ENCODE results near the gene RALA. TPM values are rescaled to one million over a fixed set of nuclear protein-coding genes. Genes with fewer than 3 reads are reported as not detected.

RALA gene
- total and polyA plus RNA-seq, 4 donors, result 5.7 to 18.8 (median 9.2) TPM

- WGBS, result 86% methylated on average over 3 of the region's 3 CpGs
- DNase-seq (ENCODE audit: low spot score), result no peak
- TF ChIP-seq JUND (IDR thresholded peaks at IDR 0.05) (no peak), YY1 (IDR thresholded peaks at IDR 0.05) (no peak), EGR1 (IDR thresholded peaks at IDR 0.05; ENCODE audit: low read depth in 2 of 2) (no peak), TAF1 (conservative IDR thresholded peaks at IDR 0.05) (no peak), HNF4G (IDR thresholded peaks at IDR 0.05) (no peak), ATF3 (IDR thresholded peaks at IDR 0.05) (no peak), NR2F2 (IDR thresholded peaks at IDR 0.05) (no peak), RXRA (IDR thresholded peaks at IDR 0.05) (no peak)
- Histone ChIP-seq H3K36me3 (ENCODE audit: control insufficient read depth in 4 of 4, insufficient read depth in 3 of 4, low read depth in 1 of 4, low read length in 3 of 4) (no peaks in the 10 kb centered on the region), H3K4me3 (ENCODE audit: low read depth in 1 of 3, low read length in 3 of 3) (no peak overlapping the region), H3K27ac (ENCODE audit: low read depth in 1 of 2, low read length in 2 of 2) (no peak overlapping the region), H3K27me3 (ENCODE audit: control insufficient read depth in 4 of 4, insufficient read depth in 4 of 4, low read length in 3 of 4) (no peaks in the 10 kb centered on the region), H3K4me1 (ENCODE audit: control insufficient read depth in 4 of 4, insufficient read depth in 4 of 4, low read length in 3 of 4) (peaks cover 0 to 2% (median 0%) of the 10 kb centered on the region in 4 donors), H3K9me3 (ENCODE audit: control insufficient read depth in 4 of 4, low read length in 3 of 4) (peaks cover 0 to under 1% (median 0%) of the 10 kb centered on the region in 4 donors), H3K9ac (ENCODE audit: low read depth in 1 of 2, low read length in 2 of 2) (no peak overlapping the region)
Measured at GRCh38 chr7:39681887-39682441, 58.6 kb downstream of the RALA start.

GRCh38 chr7:39683216-39683845 lies 60.0 kb downstream of the RALA start:
- no peak for TF ChIP-seq FOXA1 (IDR thresholded peaks at IDR 0.05)
- no peak for TF ChIP-seq HNF4G (IDR thresholded peaks at IDR 0.05)
- no peak for TF ChIP-seq GABPA (IDR thresholded peaks at IDR 0.05 in 1 of 2, conservative IDR thresholded peaks at IDR 0.05 in 1 of 2)
- no peak for TF ChIP-seq TAF1 (conservative IDR thresholded peaks at IDR 0.05)
- TF ChIP-seq YY1 (IDR thresholded peaks at IDR 0.05), result no peak
- no peak for TF ChIP-seq HNF4A (conservative IDR thresholded peaks at IDR 0.05)
- TF ChIP-seq ATF3 (IDR thresholded peaks at IDR 0.05), result no peak
- TF ChIP-seq ZBTB33 (IDR thresholded peaks at IDR 0.05), result no peak
- TF ChIP-seq REST (IDR thresholded peaks at IDR 0.05), result no peak
- TF ChIP-seq RXRA (IDR thresholded peaks at IDR 0.05), result no peak
- peaks cover 0 to 4% (median 0%) of the 10 kb centered on the region in 4 donors for H3K36me3 ChIP-seq (ENCODE audit: control insufficient read depth in 4 of 4, insufficient read depth in 3 of 4, low read depth in 1 of 4, low read length in 3 of 4)
- no peaks in the 10 kb centered on the region for H3K27me3 ChIP-seq (ENCODE audit: control insufficient read depth in 4 of 4, insufficient read depth in 4 of 4, low read length in 3 of 4)
- no peak for DNase-seq (ENCODE audit: low spot score)
- H3K27ac ChIP-seq (ENCODE audit: low read depth in 1 of 2, low read length in 2 of 2), result no peak overlapping the region
- 74% methylated on average over 2 of the region's 2 CpGs for WGBS
- no peaks in the 10 kb centered on the region for H3K9me3 ChIP-seq (ENCODE audit: control insufficient read depth in 4 of 4, low read length in 3 of 4)
- H3K4me1 ChIP-seq (ENCODE audit: control insufficient read depth in 4 of 4, insufficient read depth in 4 of 4, low read length in 3 of 4), result peaks cover 0 to 2% (median 0%) of the 10 kb centered on the region in 4 donors
- no peak overlapping the region for H3K9ac ChIP-seq (ENCODE audit: low read depth in 1 of 2, low read length in 2 of 2)
- no peak overlapping the region for H3K4me3 ChIP-seq (ENCODE audit: low read depth in 1 of 3, low read length in 3 of 3)

Data from liver (tissue), 9 donors.